AG09309 (cell line): Measurements from ENCODE around the gene DLGAP1.

Source experiments
- DNase-seq: peaks from one replicate; pipeline ENCODE4 v3.0.0-alpha.2; 2010; ENCODE audit warnings: low read depth
- H3K4me3 ChIP-seq: 2 replicates; pipeline ENCODE4 v1.5.1; 2011; ENCODE audit warnings: mild to moderate bottlenecking, low read depth, low read length, moderate library complexity; ENCODE audit not compliant: control insufficient read depth
- CTCF ChIP-seq: IDR thresholded peaks from 2 replicates; pipeline ENCODE4 v1.5.1; 2011; ENCODE audit warnings: mild to moderate bottlenecking, low read depth, low read length, inconsistent platforms; ENCODE audit not compliant: insufficient read depth, control insufficient read depth; ENCODE audit errors: missing control alignments

DLGAP1 gene

GRCh38 chr18:3947383-3947782 is 507.7 kb downstream of the DLGAP1 start:
- TF ChIP-seq CTCF, result no peak
- no peak for DNase-seq

GRCh38 chr18:3935305-3935704 is 519.8 kb downstream of the DLGAP1 start:
- H3K4me3 ChIP-seq, result no peak overlapping the region
- no peak for DNase-seq
- TF ChIP-seq CTCF, result no peak

More at GRCh38 chr18:3947383-3947782, 507.7 kb downstream of the DLGAP1 start:
- H3K4me3 ChIP-seq, result no peak overlapping the region

- no peak for TF ChIP-seq CTCF
- DNase-seq, result no peak
- no peak overlapping the region for H3K4me3 ChIP-seq
Measured at GRCh38 chr18:3932276-3932675, 522.8 kb downstream of the DLGAP1 start.

- no peak for DNase-seq
- no peak overlapping the region for H3K4me3 ChIP-seq
- no peak for TF ChIP-seq CTCF
Measured at GRCh38 chr18:3931542-3932112, 523.5 kb downstream of the DLGAP1 start.

- DNase-seq, result no peak
- no peak for TF ChIP-seq CTCF
- H3K4me3 ChIP-seq, result no peak overlapping the region
Measured at GRCh38 chr18:3931013-3931315, 524.1 kb downstream of the DLGAP1 start.

GRCh38 chr18:3930126-3931012 is 524.7 kb downstream of the DLGAP1 start:
- H3K4me3 ChIP-seq, result no peak overlapping the region
- DNase-seq, result no peak
- TF ChIP-seq CTCF, result no peak

- no peak for DNase-seq
- no peak for TF ChIP-seq CTCF
- no peak overlapping the region for H3K4me3 ChIP-seq
Measured at GRCh38 chr18:3924455-3924854, 530.7 kb downstream of the DLGAP1 start.
